GM15510 (cell line): Measurements from ENCODE around the gene OTUD5.

Experiments
- POLR2A ChIP-seq: IDR thresholded peaks from 3 replicates; pipeline ENCODE4 v1.6.1; 2011; ENCODE audit warnings: borderline replicate concordance; ENCODE audit not compliant: insufficient read length; ENCODE audit errors: extremely low read depth

The OTUD5 gene

DNA sequence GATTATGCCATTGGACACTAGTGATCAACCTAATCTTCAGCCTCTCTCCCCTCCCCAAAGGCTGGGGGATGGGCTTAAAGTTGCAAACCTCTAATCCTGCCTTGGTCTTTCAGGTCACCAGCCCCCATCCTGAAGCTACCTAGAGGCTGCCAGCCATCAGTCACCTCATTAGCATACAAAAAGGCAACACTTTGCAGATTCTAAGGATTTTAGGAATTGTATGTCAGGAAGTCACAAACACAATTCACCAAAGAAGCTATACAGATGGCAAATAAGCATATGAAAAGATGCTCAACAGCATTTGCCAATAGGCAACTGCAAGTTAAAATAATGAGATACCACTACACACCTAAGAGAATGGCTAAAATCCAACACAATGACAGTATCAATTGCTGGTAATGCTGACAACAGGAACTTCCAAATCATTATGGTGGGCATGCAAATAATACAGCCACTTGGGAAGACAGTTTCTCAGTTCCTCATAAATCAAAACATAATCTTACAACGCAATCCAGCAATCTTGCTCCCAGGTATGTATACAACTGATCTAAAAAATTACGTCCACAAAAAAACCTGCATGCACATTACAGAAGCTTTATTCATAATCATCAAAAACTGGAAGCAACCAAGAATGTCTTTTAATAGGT lies 29.5 kb downstream of the OTUD5 start:
- no peak for TF ChIP-seq POLR2A

GRCh38 chrX:48927123-48927522 lies 30.3 kb downstream of the OTUD5 start:
- TF ChIP-seq POLR2A: no peak

DNA sequence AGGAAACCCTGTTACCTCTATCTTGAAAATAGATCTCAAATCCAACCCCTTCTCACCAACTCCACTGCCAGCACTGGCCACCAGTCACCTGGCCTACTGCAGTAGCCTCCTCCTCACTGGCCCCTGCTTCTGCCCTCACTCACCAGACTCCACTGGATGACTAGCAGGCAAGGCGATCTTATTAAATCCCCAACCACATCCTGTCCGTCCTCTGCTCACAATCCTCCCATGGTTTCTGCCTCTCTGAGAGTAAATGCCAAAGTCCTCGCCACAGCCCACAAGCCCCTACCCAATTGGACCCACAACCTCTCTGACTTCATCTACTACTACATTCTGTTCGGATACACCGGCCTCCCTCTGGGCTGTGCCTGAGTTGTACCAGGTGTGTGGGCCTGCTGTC lies 33.1 kb downstream of the OTUD5 start:
- TF ChIP-seq POLR2A: no peak

DNA sequence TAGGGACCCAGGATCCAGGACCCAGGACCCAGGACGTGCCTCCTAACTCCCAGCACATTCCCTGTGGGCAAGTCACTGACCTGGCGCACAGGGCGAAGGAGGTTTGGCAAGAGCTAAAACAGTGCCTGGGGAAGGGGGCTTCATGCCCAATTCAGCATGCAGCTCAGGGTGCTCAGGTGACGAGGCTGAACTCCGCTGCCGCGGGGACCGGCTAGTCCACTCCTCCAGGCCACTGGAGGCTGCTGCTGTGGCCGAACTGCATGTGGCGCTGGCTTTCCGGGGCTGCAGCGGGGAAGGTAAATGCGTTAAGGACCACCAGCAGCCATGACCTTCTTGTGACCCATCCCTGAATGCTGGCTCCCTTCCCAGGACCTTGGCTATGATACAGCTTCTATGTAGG lies 33.6 kb downstream of the OTUD5 start:
- TF ChIP-seq POLR2A: no peak

DNA sequence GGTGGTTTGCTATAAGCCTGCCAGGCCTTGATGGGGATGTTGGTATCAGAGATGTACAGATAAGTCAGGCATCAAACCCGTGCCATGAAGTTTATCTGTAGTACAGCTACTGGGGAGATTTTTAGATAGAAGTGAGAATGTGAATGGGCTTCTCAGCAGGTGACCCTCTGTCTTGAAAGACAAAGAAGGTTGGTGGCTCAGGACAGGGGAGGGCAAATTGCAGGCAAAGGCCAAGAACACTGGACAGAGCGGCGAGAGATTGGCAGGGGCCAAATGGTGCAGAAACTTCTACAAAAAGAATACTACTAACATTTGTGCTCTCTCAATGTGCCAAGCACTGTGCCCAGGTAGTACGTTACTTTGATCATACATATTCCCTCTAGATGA lies 36.7 kb downstream of the OTUD5 start:
- TF ChIP-seq POLR2A: no peak

DNA sequence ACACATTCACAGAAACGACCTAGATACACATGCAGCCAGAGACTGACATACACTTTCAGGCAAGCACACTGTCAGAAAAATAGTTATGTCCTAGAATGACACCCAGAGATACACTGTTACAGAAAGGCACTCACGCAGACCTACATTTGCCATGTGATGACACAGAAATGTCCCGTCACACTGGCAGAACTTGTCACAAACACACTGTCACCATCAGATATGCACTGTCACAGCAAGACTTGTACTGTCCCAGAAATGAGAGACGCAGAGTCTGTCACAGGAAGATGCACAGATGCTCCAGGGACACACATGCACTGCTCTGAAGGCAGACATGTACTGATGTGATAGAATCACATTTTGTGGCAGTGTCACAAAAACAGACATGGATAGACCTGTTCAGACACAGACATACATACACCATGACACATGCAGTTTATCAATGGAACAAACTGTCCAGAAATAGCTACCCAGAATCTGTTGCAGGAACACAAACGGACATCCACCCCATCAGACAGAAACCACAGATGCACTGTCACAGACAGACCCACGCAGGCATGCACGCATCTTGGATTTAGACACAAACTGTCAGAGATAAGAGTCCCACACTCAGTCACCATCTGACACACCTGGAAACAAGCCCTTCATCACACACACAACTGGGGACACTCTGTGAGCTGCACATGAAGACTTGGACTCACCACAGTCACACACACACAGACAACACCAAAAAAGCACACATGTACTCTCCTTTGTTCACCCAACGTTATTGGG lies 37.3 kb downstream of the OTUD5 start:
- TF ChIP-seq POLR2A: peak; percentile 6

DNA sequence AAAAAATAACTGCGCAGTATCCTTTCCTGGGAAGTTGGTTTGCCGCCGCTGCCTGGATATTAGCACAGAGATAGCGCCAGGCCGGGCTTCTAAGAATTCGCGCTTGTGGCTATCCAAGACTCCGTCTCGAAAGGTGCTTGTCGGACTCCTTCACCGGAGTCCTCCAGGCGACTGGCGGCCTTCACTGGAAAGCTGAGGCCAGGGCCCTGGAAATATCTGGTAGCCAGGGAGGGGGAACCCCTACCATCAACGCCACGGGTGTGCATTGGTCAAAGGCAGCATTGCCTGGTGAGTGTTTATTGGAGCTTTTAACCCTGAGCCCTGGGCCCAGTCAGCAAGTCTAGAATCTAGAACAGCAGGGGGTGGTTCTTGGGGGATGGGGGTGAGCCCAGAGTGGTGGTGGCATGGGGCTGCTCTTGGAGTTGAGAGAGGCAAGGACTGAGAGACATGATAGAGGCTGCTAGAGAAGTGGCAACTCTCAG lies 38.0 kb downstream of the OTUD5 start:
- TF ChIP-seq POLR2A: no peak

- TF ChIP-seq POLR2A: peak; percentile 97
Measured at GRCh38 chrX:48918643-48919340, 38.6 kb downstream of the OTUD5 start, which contains the start of gene PIM2. PIM2 (minus strand) TSS chrX:48919024; CDS start chrX:48918834, 190 bp downstream.

DNA sequence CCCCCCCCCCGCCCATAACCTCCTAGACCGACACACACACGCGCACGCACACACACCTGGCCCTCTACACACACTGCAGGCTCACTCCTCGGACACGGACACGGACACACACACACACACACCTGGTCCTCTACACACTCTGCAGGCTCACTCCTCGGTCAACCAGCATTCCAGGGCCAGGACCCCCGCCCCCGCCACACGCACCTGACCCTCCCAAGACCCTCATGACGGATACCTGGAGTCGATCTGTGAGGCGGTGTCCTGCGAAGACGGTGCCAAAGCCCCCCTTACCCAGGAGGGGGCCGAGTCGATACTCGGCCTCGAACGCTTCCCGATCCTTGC lies 39.1 kb downstream of the OTUD5 start:
- no peak for TF ChIP-seq POLR2A

- TF ChIP-seq POLR2A: peak; percentile 32
Measured at GRCh38 chrX:48917139-48918001, 40.0 kb downstream of the OTUD5 start.

- TF ChIP-seq POLR2A: peak; percentile 27
Measured at GRCh38 chrX:48914593-48915493, 42.6 kb downstream of the OTUD5 start.

- TF ChIP-seq POLR2A: no peak
Measured at GRCh38 chrX:48913605-48914366, 43.6 kb downstream of the OTUD5 start.
